H54 (cell line): Measurements from ENCODE around the gene CCDC197.

ENCODE experiments used
- DNase-seq: peaks from one replicate; pipeline ENCODE4 v3.0.0; 2011; ENCODE audit warnings: low spot score, mixed read lengths; ENCODE audit not compliant: insufficient read length
- FAIRE-seq: peaks from 3 replicates; lab custom pipeline; 2011; peaks lifted over from hg19 to GRCh38; lab: Jason Lieb, UNC
- POLR2A ChIP-seq: IDR thresholded peaks from 2 replicates; pipeline ENCODE4 v1.6.1; 2011; ENCODE audit warnings: low read depth, mild to moderate bottlenecking, low read length

The CCDC197 gene

GRCh38 chr14:93997082-93997481, at the start of gene CCDC197:
Gene CCDC197 (plus strand): TSS chr14:93997301. CDS start chr14:93998132, 831 bp downstream.
- FAIRE-seq (no peak), DNase-seq (no peak)

GRCh38 chr14:93949511-93950075, 47.5 kb upstream of the CCDC197 start:
- no peak for DNase-seq
- FAIRE-seq: no peak
- no peak for TF ChIP-seq POLR2A

More at GRCh38 chr14:93997082-93997481, at the start of gene CCDC197:
- no peak for TF ChIP-seq POLR2A

- no peak for TF ChIP-seq POLR2A
- FAIRE-seq: no peak
- no peak for DNase-seq
Observed at GRCh38 chr14:93950948-93951634, 46.0 kb upstream of the CCDC197 start.

- TF ChIP-seq POLR2A: no peak
- no peak for DNase-seq
- FAIRE-seq: peak; percentile 48
Observed at GRCh38 chr14:93951635-93952540, 45.2 kb upstream of the CCDC197 start.

GRCh38 chr14:93952829-93953228, 44.3 kb upstream of the CCDC197 start:
- FAIRE-seq (no peak), DNase-seq (no peak)
- TF ChIP-seq POLR2A: no peak

GRCh38 chr14:93953263-93953662, 43.8 kb upstream of the CCDC197 start:
- TF ChIP-seq POLR2A: no peak
- FAIRE-seq (no peak), DNase-seq (no peak)

GRCh38 chr14:93953739-93954515, 43.2 kb upstream of the CCDC197 start:
- TF ChIP-seq POLR2A: no peak
- DNase-seq: no peak
- FAIRE-seq: no peak

- FAIRE-seq (no peak), DNase-seq (no peak)
- TF ChIP-seq POLR2A: no peak
Observed at GRCh38 chr14:93954516-93954830, 42.6 kb upstream of the CCDC197 start.

- TF ChIP-seq POLR2A: no peak
- FAIRE-seq: no peak
- no peak for DNase-seq
Observed at GRCh38 chr14:93954900-93955849, 41.9 kb upstream of the CCDC197 start.

GRCh38 chr14:93955850-93956481, 41.1 kb upstream of the CCDC197 start:
- TF ChIP-seq POLR2A: no peak
- no peak for FAIRE-seq
- no peak for DNase-seq

- DNase-seq (no peak), FAIRE-seq (no peak)
- no peak for TF ChIP-seq POLR2A
Observed at GRCh38 chr14:93956514-93957332, 40.4 kb upstream of the CCDC197 start.
